Stimulated activated CD4-positive, alpha-beta T cell treated with anti-CD3 and anti-CD28 coated beads, Interleukin-2, amount 100 ng/mL, for 48 hours (primary cell): ENCODE results near the gene CCDC194.

ENCODE experiments used
- DNase-seq, 2 donors: peaks; one replicate each; pipeline ENCODE4 v3.0.0-alpha.2; 2020

The CCDC194 gene, protein sequence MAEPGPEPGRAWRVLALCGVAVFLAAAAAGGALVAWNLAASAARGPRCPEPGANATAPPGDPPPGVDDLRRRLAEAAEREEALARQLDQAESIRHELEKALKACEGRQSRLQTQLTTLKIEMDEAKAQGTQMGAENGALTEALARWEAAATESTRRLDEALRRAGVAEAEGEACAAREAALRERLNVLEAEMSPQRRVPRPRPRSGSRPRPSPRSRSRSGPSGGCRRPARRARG

GRCh38 chr19:17393914-17394313 lies at the start of gene CCDC194:
CCDC194 (minus strand) TSS chr19:17394196; CDS start chr19:17394158, 38 bp downstream.
- DNase-seq, result no peak

DNA sequence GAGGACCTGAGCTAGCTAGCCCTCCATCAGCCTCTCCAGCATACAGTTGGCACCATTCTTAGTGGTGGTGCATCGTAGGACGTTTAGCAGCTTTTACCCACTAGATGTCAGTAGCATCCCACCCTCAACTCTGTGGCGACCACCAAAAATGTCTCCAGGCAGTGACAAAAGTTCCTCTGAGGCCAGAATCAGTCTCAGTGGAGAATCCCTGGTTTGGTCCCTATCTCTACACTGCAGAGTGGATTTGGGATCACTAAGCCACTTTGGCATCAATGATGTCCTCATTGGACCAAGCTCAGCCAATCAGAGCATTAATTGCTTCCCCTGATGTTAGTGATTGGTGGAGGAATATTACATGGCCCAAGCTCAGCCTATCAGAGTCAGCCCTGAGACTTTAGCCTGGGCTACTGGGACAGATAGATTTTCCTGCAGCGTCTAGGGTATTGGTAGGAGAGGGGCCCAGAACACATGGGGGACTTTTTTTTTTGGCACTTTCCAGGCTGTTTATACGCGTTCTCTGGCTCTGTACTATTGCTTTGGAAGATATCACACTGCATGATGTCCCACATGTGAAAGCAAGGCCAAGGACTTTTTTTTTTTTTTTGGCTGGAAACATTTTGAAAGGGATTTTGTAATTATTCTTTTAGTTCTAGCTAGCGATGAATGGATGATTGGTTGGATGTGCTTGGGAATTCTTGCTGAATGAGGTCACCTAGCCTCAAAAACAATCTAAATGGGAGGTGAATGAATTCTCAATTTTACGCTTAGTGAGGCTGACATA lies 47.4 kb upstream of the CCDC194 start:
- no peak for DNase-seq

DNA sequence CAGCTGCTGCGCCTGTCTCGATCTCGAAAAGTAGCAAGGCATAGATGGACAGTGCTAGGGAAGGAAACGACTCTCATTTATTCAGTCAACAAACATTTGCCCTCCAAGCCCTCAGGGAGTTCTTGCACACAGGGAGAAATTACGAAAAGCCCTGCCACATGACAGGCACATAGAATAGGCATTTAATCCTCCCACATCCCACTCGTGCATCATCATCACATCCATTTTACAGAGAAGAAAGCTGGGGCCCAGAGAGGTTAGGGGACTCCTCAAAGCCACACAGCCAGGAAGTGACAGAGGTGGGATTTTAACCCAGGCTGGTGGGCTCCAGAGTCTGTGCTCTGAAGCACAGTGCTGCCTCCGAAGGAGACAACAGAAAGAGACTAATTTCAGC lies 42.9 kb upstream of the CCDC194 start:
- no peak for DNase-seq

- DNase-seq, result no peak
Observed at GRCh38 chr19:17436094-17436873, 42.3 kb upstream of the CCDC194 start.

DNA sequence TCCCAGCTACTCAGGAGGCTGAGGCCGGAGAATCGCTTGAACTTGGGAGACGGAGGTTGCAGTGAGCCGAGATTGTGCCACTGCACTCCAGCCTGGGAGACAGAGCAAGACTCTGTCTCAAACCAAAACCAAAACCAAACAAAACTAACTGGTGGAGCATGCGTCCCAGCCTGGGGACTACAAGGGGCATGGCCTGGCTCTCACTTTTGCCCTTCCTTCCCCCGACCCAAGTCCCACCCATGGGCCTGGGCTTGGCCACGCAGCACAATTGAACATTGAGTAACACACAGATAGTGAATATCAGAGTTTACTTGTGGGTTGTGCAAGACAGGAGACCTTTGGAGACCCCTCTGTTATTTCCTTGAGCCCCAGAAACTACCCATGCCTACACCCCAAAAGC lies 41.2 kb upstream of the CCDC194 start:
- no peak for DNase-seq

DNA sequence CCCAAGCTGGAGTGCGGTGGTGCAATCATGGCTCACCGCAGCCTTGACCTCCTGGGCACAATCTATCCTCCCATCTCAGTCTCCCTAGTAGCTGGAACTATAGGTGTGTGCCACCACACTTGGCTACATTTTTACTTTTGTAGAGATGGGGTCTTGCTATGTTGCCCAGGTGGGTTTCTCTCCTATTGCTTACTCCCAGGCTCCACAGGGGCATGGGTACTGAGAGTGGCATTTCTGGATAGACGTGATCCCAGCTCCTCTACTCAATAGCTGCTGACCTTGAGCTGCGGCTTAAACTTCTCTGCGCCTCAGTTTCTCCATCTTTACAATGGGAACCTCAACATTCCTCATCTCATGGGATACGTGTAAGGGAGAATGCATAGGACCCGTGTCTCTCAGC lies 37.4 kb upstream of the CCDC194 start:
- DNase-seq, result no peak

- no peak for DNase-seq
Observed at GRCh38 chr19:17429641-17430113, 35.7 kb upstream of the CCDC194 start.

GRCh38 chr19:17424743-17425365 lies 30.9 kb upstream of the CCDC194 start:
- DNase-seq, result no peak

DNA sequence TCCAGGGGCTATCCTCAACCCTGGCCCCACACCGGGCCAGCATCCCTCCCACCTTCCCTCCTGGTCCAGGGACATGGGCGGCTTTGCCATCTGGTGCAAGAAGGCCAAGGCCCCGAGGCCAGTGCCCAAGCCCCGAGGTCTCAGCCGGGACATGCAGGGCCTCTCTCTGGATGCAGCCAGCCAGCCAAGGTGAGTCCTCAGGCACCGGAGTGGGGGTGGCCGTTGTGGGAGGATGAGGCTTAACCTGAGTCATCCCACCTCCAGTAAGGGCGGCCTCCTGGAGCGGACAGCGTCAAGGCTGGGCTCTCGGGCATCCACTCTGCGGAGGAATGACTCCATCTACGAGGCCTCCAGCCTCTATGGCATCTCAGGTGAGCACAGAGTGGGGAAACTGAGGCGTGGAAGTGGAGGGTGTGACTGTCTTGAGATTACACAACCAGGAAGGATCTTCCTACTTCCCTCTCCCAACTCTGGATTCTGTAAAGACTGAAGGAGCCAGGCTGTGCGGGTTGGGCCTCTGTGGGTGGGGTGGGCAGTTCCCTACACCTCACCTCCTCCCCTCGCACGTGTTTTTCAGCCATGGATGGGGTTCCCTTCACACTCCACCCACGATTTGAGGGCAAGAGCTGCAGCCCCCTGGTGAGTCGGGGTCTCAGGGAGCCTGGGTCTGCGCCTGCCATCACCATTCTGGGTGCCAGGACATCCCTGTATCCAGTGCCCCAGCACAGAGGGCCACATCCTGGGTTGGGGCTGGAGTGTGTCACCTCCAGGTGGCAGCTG lies 29.6 kb upstream of the CCDC194 start:
- no peak for DNase-seq

GRCh38 chr19:17421942-17422341 lies 27.9 kb upstream of the CCDC194 start:
- no peak for DNase-seq

DNA sequence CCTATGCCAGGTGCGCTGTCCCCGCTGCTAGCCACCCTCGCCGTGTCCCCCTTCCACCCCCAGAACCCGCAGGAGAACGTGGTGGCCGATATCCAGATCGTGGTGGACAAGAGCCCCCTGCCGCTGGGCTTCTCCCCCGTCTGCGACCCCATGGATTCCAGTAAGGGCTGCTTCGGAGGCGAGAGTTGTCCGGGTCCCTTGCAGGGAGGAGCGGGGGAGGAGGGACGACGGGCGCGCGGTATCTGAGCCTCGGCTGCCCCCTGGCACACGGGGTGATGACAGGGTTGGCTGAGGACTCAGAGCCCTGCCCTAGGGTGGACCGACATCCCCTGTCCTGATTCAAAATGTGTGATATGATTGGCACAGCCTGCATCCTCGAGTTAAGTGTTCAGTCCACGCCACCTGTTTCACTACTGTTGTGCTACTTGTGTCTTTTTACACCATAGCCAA lies 26.5 kb upstream of the CCDC194 start:
- no peak for DNase-seq

DNA sequence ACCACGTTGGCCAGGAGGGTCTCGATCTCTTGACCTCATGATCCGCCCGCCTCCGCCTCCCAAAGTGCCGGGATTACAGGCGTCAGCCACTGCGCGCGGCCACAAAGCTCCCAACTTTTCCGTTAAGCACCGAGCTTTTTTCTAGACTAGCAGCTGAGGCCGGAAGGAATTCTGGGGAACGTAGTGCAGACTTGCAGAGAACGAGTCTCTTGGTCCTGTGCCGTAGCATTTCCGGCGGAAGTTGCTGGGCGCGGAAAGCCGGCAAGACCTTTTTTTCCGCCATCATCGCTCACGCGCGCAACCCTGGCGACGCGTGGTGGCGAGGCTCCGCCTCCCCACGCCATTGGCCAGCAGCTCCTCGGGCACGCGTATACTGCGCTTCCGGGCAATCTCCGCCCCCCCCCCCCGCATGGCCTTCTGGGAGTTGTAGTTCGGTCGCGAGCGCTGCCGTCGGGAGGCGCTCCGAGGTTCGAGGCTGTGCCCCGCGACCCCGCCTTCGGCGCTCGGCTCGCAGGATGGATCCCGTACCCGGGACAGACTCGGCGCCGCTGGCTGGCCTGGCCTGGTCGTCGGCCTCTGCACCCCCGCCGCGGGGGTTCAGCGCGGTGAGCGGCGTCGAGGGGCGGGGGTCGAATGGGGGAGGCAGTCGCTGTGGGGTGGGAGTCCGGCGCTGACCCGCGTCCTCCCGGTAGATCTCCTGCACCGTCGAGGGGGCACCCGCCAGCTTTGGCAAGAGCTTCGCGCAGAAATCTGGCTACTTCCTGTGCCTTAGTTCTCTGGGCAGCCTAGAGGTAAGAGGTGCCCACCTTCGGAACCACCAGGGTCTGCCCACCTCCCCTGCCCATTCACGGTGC lies 25.9 kb upstream of the CCDC194 start, which contains the start of gene MVB12A:
Gene MVB12A (plus strand): TSS at position 427 of the 854 bp plus-strand sequence. CDS start 89 bp downstream, at position 516.
- peak; percentile 90 to 92 for DNase-seq

- DNase-seq, result no peak
Observed at GRCh38 chr19:17419154-17419620, 25.2 kb upstream of the CCDC194 start.

- DNase-seq, result no peak
Observed at GRCh38 chr19:17418710-17419109, 24.7 kb upstream of the CCDC194 start.

GRCh38 chr19:17415121-17415520 lies 21.1 kb upstream of the CCDC194 start:
- no peak for DNase-seq

DNA sequence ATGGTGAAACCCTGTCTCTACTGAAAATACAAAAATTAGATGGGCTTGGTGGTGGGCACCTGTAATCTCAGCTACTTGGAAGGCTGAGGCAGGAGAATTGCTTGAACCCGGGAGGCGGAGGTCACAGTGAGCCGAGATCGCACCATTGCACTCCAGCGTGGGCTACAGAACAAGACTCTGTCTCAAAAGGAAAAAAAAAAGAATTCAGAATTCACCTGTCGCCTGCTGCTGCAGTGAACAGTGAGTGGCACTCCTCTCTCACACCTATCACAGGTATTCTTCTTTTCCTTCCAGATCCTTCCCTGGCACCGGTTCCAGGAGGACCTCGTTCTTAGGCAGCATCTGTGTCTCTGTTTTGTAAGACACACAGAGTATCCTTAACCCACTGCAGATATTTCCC lies 20.1 kb upstream of the CCDC194 start:
- no peak for DNase-seq

DNA sequence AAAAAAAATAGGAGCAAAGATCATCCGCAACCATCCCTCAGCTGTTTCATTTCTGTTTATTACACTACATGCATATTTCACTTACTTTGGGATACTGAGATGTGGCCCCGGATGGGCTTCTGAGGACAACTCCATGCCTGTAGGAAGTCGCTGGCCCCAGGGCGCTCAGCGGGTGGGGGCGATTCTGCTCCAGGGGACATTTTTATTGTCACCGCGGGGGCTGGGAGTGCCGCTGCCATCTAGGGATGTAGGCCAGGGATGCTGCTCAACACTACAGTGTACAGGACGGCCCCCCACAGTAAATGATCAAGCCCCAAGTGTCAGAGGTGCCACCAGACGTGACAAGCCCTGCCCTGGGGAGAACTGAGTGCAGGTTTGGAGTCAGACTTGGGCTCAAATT lies 17.8 kb upstream of the CCDC194 start:
- no peak for DNase-seq

DNA sequence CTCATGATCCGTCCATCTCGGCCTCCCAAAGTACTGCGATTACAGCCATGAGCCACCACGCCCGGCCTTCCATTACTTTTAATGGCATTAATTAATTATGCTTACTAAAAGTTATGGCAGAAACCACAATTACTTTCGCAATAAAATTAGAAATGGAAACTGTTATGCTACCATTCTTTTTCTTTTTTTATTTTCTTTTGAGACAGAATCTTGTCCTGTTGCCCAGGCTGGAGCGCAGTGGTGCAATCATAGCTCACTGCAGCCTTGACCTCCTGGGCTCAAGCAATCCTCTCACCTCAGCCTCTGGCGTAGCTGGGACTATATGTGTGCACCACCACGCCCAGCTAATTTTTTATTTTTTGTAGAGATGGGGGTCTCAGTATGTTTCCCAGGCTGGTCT lies 16.0 kb upstream of the CCDC194 start:
- no peak for DNase-seq

- DNase-seq, result no peak
Observed at GRCh38 chr19:17406887-17407196, 12.8 kb upstream of the CCDC194 start.

GRCh38 chr19:17406046-17406886 lies 12.3 kb upstream of the CCDC194 start:
- DNase-seq, result no peak
